NCI-H1105 (cell line): Measurements from ENCODE around the gene CRYL1.

Experiments used
- DNase-seq: peaks from one replicate; lab custom pipeline; 2025; lab: John Stamatoyannopoulos, UW

Gene CRYL1

GRCh38 chr13:20525601-20526544 is at the start of gene CRYL1:
Gene CRYL1, minus strand, starts transcription at chr13:20525857. Its CDS starts 63 bp downstream, at chr13:20525794.
- DNase-seq: peak; percentile 12

DNA sequence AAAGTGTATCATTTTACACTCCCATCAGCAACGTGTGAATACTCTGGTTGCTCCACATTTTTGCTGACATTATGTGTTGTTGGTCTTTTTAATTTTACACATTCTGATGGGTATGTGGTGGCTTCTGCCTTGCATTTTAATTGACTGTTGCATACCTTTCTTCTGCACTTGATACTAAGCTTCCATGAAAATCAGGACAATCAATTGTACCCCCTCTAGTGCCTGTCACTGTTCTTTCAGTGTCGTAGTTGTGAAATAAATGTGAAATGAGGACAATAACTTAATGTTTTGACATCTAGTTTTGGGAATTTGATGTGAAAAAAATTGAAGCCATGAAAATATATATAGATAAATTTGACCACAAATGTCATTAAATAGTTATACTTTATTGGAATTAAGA is 48.0 kb upstream of the CRYL1 start:
- no peak for DNase-seq

DNA sequence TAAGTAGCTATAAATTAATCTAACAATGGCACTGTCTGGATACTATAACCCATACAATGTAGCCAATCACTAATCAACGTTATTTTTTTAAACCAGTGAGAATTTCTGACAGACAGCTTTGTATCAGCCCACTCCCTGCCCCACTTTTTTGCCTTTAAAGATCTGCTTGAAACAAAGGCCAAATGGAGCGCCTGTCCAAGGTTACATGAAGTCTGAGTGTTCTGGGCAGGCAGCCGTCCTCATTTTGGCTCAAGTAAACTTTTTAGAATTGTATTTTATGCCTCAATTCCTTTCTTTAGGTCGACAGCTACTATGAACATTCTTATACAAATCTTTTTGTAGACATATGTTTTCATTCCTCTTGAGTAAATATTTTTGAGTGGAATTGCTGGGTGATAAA is 47.5 kb upstream of the CRYL1 start:
- DNase-seq: no peak

- no peak for DNase-seq
Measured at GRCh38 chr13:20571676-20572075, 46.0 kb upstream of the CRYL1 start.

GRCh38 chr13:20570517-20570916 is 44.9 kb upstream of the CRYL1 start:
- DNase-seq: no peak

GRCh38 chr13:20567881-20568528 is 42.3 kb upstream of the CRYL1 start:
- DNase-seq: no peak

- DNase-seq: peak; percentile 73
Measured at GRCh38 chr13:20566898-20567874, 41.5 kb upstream of the CRYL1 start, which contains the start of gene IFT88. Gene IFT88, plus strand, starts transcription at chr13:20567157. Its CDS starts 7,229 bp downstream, at chr13:20574386.

GRCh38 chr13:20566468-20566897 is 40.8 kb upstream of the CRYL1 start:
- DNase-seq: peak; percentile 57

GRCh38 chr13:20565115-20565736 is 39.6 kb upstream of the CRYL1 start:
- no peak for DNase-seq

- no peak for DNase-seq
Measured at GRCh38 chr13:20561741-20562140, 36.1 kb upstream of the CRYL1 start.

DNA sequence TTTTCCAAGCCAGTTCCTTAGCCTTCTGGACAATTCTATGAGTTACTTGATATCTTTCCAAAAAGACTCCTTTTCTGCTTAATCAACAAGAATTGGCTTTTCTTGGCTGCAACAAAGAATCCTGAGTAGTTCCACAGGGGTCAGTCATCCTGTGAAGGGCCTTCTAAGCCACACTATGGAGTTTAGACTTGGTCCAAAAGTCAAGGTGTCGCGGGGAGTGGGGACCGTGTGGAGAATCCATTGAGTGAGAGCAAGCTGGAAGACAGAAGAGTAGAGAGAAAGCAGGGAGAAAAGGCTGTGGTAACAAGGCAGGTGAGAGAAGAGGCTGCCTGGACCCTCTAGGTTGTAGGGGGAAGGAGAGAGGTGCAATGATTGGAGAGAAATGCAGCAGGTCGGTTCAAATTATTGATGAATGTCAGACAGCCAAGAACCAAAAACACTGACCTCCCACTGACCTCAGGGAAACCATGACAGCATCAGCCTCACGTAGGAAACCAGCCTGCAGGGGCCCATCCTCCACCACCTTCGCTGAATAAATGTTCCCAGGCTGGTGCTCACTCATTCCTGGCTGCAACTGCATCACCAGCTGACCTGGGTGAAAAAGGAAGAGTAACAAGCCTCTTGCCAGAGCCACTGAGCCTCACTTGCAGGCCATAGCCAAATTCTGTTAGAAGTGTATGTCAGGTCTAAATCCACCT is 34.2 kb upstream of the CRYL1 start:
- DNase-seq: no peak

- no peak for DNase-seq
Measured at GRCh38 chr13:20558982-20559381, 33.3 kb upstream of the CRYL1 start.

GRCh38 chr13:20553311-20553710 is 27.7 kb upstream of the CRYL1 start:
- no peak for DNase-seq

- no peak for DNase-seq
Measured at GRCh38 chr13:20550799-20551198, 25.1 kb upstream of the CRYL1 start.

DNA sequence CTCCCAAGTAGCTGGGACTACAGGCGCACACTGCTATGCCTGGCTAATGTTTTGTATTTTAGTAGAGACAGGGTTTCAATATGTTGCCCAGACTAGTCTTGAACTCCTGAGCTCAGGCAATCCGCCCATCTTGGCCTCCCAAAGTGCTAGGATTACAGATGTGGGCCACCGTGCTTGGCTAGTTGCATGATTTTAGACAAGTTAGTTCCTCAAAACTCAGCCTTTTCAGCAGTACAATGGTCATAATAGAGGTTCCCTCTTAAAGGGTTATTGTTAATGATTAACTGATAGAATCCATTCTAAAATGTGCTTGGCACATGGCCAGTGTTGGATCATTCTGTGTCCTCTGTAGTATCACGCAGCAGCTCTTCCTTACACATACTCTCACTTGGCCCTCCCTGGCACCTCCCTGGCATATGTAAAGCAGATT is 21.8 kb upstream of the CRYL1 start:
- DNase-seq: no peak

- no peak for DNase-seq
Measured at GRCh38 chr13:20546556-20546955, 20.9 kb upstream of the CRYL1 start.

DNA sequence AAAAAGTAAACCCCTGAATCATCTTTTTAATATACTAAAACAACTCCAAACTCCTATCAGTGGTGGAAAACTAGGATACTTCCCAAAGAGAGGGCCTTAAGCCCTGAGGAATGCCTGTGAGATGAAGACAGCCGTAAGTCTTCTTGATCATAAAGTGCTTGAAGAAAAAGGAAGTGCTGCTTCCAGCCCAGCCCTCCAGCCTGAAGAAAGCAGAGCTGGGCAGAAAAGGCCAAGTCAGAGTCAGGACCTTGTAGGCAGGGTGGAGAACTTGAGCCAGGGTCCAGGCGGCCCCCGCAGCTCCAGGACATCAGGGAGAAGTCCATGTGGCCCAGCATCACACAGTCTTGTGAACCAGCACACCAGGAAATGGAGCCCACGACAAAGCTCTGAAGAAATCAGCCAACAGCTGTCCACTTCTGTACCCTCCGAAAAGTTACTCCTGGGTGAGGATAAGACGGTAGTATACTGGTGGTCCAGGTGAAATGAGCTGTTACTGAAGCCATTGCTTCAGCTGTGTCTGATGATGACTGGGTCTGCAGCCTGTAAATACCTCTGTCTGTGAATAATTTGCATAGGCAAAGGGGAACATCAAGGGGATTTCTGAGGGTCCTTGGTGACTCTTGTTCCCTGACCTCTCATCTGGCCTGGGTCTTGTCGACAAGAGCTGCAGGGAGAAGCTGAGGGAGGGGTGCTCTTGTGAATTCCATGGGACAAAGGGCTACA is 18.7 kb upstream of the CRYL1 start:
- no peak for DNase-seq

DNA sequence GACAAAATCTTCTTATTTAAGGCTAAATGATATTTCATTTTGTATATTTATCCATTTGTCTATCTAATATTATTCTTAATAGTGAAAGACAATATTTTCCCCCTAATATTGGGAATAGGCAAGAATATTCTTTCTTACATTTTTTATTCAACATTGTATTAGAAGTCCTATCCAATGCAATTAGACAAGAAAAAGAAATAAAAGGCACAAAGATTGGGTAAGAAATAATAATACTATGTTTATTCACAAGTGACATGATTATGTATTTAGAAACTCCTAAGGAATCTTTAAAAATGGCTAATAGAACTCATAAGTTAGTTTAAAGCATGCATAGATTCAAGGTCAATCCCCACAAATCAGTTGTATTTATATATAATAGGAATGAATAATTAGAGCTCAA is 11.3 kb upstream of the CRYL1 start:
- no peak for DNase-seq

DNA sequence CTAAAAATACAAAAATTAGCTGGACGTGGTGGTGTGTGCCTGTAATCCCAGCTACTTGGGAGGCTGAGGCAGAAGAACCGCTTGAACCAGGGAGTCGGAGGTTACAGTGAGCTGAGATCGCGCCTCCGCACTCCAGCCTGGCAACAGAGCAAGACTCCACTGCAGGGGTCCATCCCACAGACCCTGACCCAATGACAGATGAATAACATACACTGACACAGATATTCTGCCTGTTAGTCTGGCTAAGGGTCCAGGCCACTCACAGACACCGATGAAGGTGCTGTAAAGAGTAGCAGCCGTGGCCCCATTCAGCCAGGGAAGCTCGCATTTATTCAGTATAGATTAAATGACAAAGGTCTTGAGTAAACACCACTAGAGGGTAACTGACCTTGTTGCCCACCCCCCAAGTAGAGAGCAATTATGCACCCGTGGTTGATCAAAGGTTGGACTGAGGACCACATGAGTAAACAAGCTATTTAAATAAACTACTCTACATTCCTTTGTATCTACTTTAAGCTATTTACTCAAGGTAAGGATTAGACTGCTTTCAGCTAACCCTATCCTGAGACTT is 8.5 kb upstream of the CRYL1 start:
- no peak for DNase-seq

GRCh38 chr13:20528452-20528851 is 2.8 kb upstream of the CRYL1 start:
- DNase-seq: no peak
